ENCODE results near the gene PNKP. TPM values are rescaled to one million over a fixed set of nuclear protein-coding genes. Genes with fewer than 3 reads are reported as not detected.

The PNKP gene
- total and polyA plus RNA-seq, 9 of the 15 experiments (the other 6 are each of a cell fraction or from before 2014, with no cell fraction given): 2.8 to 85.4 (median 25.3) TPM

GRCh38 chr19:49876422-49877019 is 9.1 kb upstream of the PNKP start (continued):
- TF ChIP-seq MEIS2 (IDR thresholded peaks at IDR 0.05; ENCODE audit: partially characterized antibody): peak; percentile 95
- peak in 1 of 2 experiments; percentile 70; a peak in 1 of 4 replicates for TF ChIP-seq SRF (CRISPR knock-in tag; IDR thresholded peaks at IDR 0.05)
- no peak for TF ChIP-seq BRF2 (IDR thresholded peaks at IDR 0.05; ENCODE audit: borderline replicate concordance, insufficient read depth, insufficient read length)
- TF ChIP-seq XRCC5 (IDR thresholded peaks at IDR 0.05; ENCODE audit: low read depth, low read length): peak; percentile 68; the same call in 1 of the 2 replicates
- no peak for TF ChIP-seq HEY1 (CRISPR knock-in tag; IDR thresholded peaks at IDR 0.05; ENCODE audit: borderline replicate concordance)
- TF ChIP-seq NBN (IDR thresholded peaks at IDR 0.05; ENCODE audit: low read depth): peak; percentile 67; the same call in 1 of the 2 replicates
- TF ChIP-seq HNRNPLL (IDR thresholded peaks at IDR 0.05; ENCODE audit: low read depth, low read length, poor library complexity, severe bottlenecking): peak; percentile 81
- no peak for TF ChIP-seq BCLAF1 (IDR thresholded peaks at IDR 0.05; ENCODE audit: borderline replicate concordance in 1 of 2, control insufficient read depth in 1 of 2, low read depth in 2 of 2, low read length in 1 of 2)
- TF ChIP-seq IRF9 (tag; IDR thresholded peaks at IDR 0.05): peak; percentile 25; the same call in 1 of the 2 replicates
- TF ChIP-seq RFX7 (CRISPR knock-in tag; IDR thresholded peaks at IDR 0.05): no peak
- no peak for TF ChIP-seq LARP7 (IDR thresholded peaks at IDR 0.05)
- peak; percentile 43; the same call in 1 of the 2 replicates for TF ChIP-seq ETV1 (tag; conservative IDR thresholded peaks at IDR 0.05; ENCODE audit: low read depth)
- no peak for TF ChIP-seq ZKSCAN3 (CRISPR knock-in tag; IDR thresholded peaks at IDR 0.05)
- no peak; a peak in 1 of 3 replicates for TF ChIP-seq CBX3 (IDR thresholded peaks at IDR 0.05; ENCODE audit: borderline replicate concordance in 1 of 2, low read length in 2 of 2)
- TF ChIP-seq SOX6 (IDR thresholded peaks at IDR 0.05): no peak; the same call in 1 of the 2 replicates
- no peak for TF ChIP-seq ZNF282 (CRISPR knock-in tag; IDR thresholded peaks at IDR 0.05)
- TF ChIP-seq ZNF239 (CRISPR knock-in tag; IDR thresholded peaks at IDR 0.05): peak; percentile 15; the same call in 1 of the 2 replicates
- no peak for TF ChIP-seq NFYB (IDR thresholded peaks at IDR 0.05; ENCODE audit: extremely low read depth, insufficient read length)
- TF ChIP-seq NFIC (IDR thresholded peaks at IDR 0.05): no peak
- TF ChIP-seq PCBP1 (IDR thresholded peaks at IDR 0.05; ENCODE audit: low read depth, low read length, poor library complexity, severe bottlenecking): no peak
- TF ChIP-seq NR2C2 (CRISPR knock-in tag; IDR thresholded peaks at IDR 0.05): peak; percentile 82; the same call in 1 of the 2 replicates
- no peak for TF ChIP-seq NR2C2 (tag; IDR thresholded peaks at IDR 0.05)
- no peak for TF ChIP-seq GTF2B (IDR thresholded peaks at IDR 0.05; ENCODE audit: extremely low read depth, insufficient read length)
